ENCODE data around the gene ANOS1.
"Not testable (repeated sequence)": the region's sequence is repeated elsewhere in the genome, so short reads cannot be mapped to it uniquely, and the experiment has no call there.

Gene ANOS1

GRCh38 chrX:8731559-8732395 is at the start of gene ANOS1:
Gene ANOS1, minus strand, starts transcription at chrX:8732137. Its CDS starts 101 bp downstream, at chrX:8732036.
- peak; percentile 4 for DNase-seq (ENCODE audit: low spot score)

GRCh38 chrX:8773117-8773516 is 41.2 kb upstream of the ANOS1 start:
- no peak for DNase-seq (ENCODE audit: low spot score)

GRCh38 chrX:8760021-8760420 is 28.1 kb upstream of the ANOS1 start:
- no peak for DNase-seq (ENCODE audit: low spot score)

GRCh38 chrX:8758706-8759105 is 26.8 kb upstream of the ANOS1 start:
- not testable (repeated sequence) for DNase-seq (ENCODE audit: low spot score)

- DNase-seq (ENCODE audit: low spot score): not testable (repeated sequence)
Measured at GRCh38 chrX:8757609-8758389, 25.9 kb upstream of the ANOS1 start.

GRCh38 chrX:8755813-8756212 is 23.9 kb upstream of the ANOS1 start:
- no peak for DNase-seq (ENCODE audit: low spot score)

- DNase-seq (ENCODE audit: low spot score): no peak
Measured at GRCh38 chrX:8755116-8755515, 23.2 kb upstream of the ANOS1 start.

GRCh38 chrX:8749697-8750096 is 17.8 kb upstream of the ANOS1 start:
- no peak for DNase-seq (ENCODE audit: low spot score)

- DNase-seq (ENCODE audit: low spot score): peak; percentile 52
Measured at GRCh38 chrX:8748855-8749254, 16.9 kb upstream of the ANOS1 start.

- peak; percentile 48 for DNase-seq (ENCODE audit: low spot score)
Measured at GRCh38 chrX:8743126-8743732, 11.3 kb upstream of the ANOS1 start.

GRCh38 chrX:8741981-8742380 is 10.0 kb upstream of the ANOS1 start:
- DNase-seq (ENCODE audit: low spot score): no peak

- peak; percentile 16 for DNase-seq (ENCODE audit: low spot score)
Measured at GRCh38 chrX:8738588-8739189, 6.8 kb upstream of the ANOS1 start.

- no peak for DNase-seq (ENCODE audit: low spot score)
Measured at GRCh38 chrX:8737883-8738282, 5.9 kb upstream of the ANOS1 start.

GRCh38 chrX:8730812-8731558 is 952 bp downstream of the ANOS1 start:
- DNase-seq (ENCODE audit: low spot score): no peak

GRCh38 chrX:8729811-8730210 is 2.1 kb downstream of the ANOS1 start:
- DNase-seq (ENCODE audit: low spot score): no peak

- DNase-seq (ENCODE audit: low spot score): no peak
Measured at GRCh38 chrX:8728932-8729535, 2.9 kb downstream of the ANOS1 start.

GRCh38 chrX:8726031-8726652 is 5.8 kb downstream of the ANOS1 start:
- no peak for DNase-seq (ENCODE audit: low spot score)

- DNase-seq (ENCODE audit: low spot score): no peak
Measured at GRCh38 chrX:8724300-8724699, 7.6 kb downstream of the ANOS1 start.

- no peak for DNase-seq (ENCODE audit: low spot score)
Measured at GRCh38 chrX:8721536-8721935, 10.4 kb downstream of the ANOS1 start.

GRCh38 chrX:8720136-8720535 is 11.8 kb downstream of the ANOS1 start:
- no peak for DNase-seq (ENCODE audit: low spot score)

- DNase-seq (ENCODE audit: low spot score): no peak
Measured at GRCh38 chrX:8717354-8717753, 14.6 kb downstream of the ANOS1 start.
